PC-3 (cell line): ENCODE results near the gene MACROD2.

Experiments
- CTCF ChIP-seq: fragments of 300-600 bp; sonication (generic); conservative IDR thresholded peaks from 2 replicates; pipeline ENCODE4 v1.5.1; 2017; ENCODE audit warnings: antibody characterized with exemption, low read depth, mild to moderate bottlenecking, low read length
- EZH2 ChIP-seq: fragments of 300-600 bp; sonication (generic); IDR thresholded peaks from one replicate; pipeline ENCODE4 v1.6.1; 2017; ENCODE audit warnings: antibody characterized with exemption, mild to moderate bottlenecking, low read length; ENCODE audit not compliant: unreplicated experiment
- EZH2phosphoT487 ChIP-seq: fragments of 300-600 bp; sonication (generic); IDR thresholded peaks from 2 replicates; pipeline ENCODE4 v1.6.1; 2018; ENCODE audit warnings: mild to moderate bottlenecking, antibody characterized with exemption, low read length, borderline replicate concordance

DNA sequence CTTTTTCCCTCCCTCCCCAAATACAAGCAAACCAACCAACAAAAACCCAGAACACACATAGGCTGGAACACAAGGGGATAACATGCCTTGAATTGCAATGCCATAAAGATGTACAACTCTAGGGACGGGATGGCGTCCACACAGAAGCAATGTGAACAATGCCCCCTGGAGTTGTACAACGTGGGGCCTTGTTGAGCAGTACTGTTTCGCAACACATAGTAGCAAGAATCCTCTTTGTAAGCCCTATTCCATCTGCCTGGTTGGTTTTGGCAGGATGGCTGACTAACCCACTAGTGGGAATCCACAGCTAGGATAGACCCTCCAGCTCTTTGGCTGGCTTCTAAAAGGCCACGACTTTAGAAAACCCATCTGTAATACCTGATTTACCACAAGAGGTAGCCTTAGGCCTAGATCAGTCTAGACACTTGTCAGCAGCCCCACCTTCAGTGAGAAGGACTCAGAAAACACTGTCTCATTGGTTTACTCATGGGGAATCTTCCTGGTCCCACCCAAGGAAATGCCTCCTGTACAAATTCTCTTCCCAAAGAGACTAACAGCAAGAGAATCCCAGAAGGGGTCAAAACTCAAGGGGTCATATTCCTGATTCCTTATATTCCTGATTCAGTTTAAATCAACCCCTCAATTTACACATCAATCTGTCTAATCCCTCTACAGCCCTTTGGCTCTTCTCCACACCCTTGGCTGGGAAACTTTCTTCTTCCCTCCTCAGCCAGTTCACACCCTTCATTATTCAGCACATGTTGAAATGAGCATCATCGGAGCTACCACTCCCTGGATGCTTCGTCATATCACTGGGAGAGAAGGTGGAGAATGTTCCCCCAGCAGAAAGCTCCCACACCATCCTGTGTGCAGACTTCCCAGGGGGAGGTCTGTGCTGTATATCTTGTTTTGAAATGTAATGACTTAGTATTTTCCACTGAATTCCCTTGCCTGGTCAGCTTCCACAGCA, 964.5 kb downstream of the MACROD2 start:
- no peak for TF ChIP-seq EZH2
- 0 out of 2 replicates have a peak, but pooled peaks have one; percentile 11 for TF ChIP-seq CTCF
- no peak for TF ChIP-seq EZH2phosphoT487
